ENCODE data around the gene ESAM.

DNA sequence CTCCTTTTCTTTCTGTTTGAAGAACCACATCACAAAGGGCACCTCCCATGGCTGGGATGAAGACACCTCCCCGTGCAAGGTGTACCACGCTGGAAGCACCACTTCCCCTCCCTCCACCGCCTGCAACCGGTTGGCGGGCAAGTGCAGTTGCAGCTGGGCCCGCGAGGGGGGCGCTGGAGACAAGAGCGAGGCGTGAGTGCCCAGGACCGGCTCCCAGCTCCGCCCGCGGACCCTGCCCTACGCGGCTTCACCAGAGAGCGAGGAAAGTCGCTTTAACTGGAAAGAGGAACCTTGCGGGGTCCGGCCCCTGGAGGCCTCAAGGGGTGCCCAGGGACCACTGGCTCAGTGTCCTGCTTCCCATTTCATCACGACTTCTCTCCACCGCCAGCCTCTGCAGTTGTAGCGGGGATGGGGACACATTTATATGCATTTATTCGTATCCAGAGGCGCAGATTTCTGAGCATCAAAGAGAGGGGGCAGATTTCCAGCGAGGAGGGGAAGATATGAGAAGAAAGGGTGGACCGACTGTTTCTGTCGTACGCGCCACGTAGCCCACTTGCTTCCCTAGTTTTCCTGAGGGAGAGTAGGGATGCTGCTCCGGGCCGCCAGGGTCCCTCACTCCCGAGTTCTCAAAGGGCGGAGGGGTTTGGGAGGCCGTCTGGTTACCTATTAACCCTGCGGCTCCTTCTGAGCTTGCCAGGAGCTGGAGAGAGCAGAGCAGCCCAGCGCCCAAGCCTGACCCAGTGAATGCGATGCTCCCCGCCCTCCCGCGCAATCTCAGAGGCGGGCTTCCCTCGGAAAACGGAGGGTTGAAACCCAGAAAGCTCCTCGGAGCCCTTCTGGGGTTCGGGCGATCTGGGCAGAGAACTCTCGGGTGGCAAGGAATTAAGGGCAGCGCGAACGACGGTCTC is 3.5 kb downstream of the ESAM start:
- TF ChIP-seq, protein P1, sequence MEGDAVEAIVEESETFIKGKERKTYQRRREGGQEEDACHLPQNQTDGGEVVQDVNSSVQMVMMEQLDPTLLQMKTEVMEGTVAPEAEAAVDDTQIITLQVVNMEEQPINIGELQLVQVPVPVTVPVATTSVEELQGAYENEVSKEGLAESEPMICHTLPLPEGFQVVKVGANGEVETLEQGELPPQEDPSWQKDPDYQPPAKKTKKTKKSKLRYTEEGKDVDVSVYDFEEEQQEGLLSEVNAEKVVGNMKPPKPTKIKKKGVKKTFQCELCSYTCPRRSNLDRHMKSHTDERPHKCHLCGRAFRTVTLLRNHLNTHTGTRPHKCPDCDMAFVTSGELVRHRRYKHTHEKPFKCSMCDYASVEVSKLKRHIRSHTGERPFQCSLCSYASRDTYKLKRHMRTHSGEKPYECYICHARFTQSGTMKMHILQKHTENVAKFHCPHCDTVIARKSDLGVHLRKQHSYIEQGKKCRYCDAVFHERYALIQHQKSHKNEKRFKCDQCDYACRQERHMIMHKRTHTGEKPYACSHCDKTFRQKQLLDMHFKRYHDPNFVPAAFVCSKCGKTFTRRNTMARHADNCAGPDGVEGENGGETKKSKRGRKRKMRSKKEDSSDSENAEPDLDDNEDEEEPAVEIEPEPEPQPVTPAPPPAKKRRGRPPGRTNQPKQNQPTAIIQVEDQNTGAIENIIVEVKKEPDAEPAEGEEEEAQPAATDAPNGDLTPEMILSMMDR (IDR thresholded peaks at IDR 0.05), result peak; percentile 49 to 61 (median 58)
- no peak for TF ChIP-seq POLR2A (IDR thresholded peaks at IDR 0.05)
